ENCODE results near the gene MAX. TPM values are rescaled to one million over a fixed set of nuclear protein-coding genes. Genes with fewer than 3 reads are reported as not detected.

The MAX gene
- total RNA-seq, 4 donors from 2014 or later, result 44.2 to 54.0 (median 46.1) TPM

GRCh38 chr14:65141523-65141922, 39.2 kb upstream of the MAX start:
- no peak for TF ChIP-seq CTCF (IDR thresholded peaks at IDR 0.05; ENCODE audit: low read depth)

GRCh38 chr14:65137648-65138307, 35.5 kb upstream of the MAX start:
- TF ChIP-seq CTCF (IDR thresholded peaks at IDR 0.05; ENCODE audit: low read depth), result no peak

GRCh38 chr14:65134651-65135579, 32.6 kb upstream of the MAX start:
- TF ChIP-seq CTCF (IDR thresholded peaks at IDR 0.05; ENCODE audit: low read depth), result no peak

GRCh38 chr14:65132855-65133254, 30.5 kb upstream of the MAX start:
- no peak for TF ChIP-seq CTCF (IDR thresholded peaks at IDR 0.05; ENCODE audit: low read depth)

GRCh38 chr14:65131301-65131701, 29.0 kb upstream of the MAX start:
- no peak for TF ChIP-seq CTCF (IDR thresholded peaks at IDR 0.05; ENCODE audit: low read depth)

- no peak for TF ChIP-seq CTCF (IDR thresholded peaks at IDR 0.05; ENCODE audit: low read depth)
These were observed 25.8 kb upstream of the MAX start for GRCh38 chr14:65128096-65128495.
